Measurements from ENCODE around the gene S100A11. TPM values are rescaled to one million over a fixed set of nuclear protein-coding genes. Genes with fewer than 3 reads are reported as not detected.

Gene S100A11
- total and polyA plus RNA-seq, 4 donors, result 69.4 to 3,092 (median 1,654) TPM

DNA sequence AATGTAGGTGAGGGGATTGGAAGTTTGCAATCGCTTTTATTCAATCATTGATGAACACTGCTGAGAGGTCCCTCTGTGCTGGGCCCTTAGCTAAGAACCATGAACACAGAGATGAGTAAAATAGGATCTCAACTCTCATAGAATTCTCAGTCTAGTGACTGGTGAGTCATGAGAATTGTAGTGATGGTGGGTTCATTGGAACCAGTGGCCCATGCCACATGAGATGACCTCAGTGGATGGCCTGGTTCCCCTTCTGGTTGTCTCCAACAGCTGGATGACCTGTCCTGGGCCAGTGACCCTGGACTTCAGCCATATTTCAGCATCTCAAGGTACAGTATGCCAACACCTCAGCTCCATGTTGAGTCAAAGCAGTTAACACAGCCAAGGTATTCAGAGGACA, 21.9 kb downstream of the S100A11 start:
- no peaks in the 10 kb centered on the region for H3K36me3 ChIP-seq (ENCODE audit: control insufficient read depth in 4 of 4, insufficient read depth in 4 of 4, low read length in 4 of 4)
- ATAC-seq (ENCODE audit: insufficient read depth, low FRiP score), result no peak
- DNase-seq, result no peak
- no peak overlapping the region for H3K27ac ChIP-seq (ENCODE audit: low read depth in 1 of 2, low read length in 1 of 2)
- H3K4me1 ChIP-seq (ENCODE audit: control insufficient read depth in 5 of 5, insufficient read depth in 5 of 5, low read length in 5 of 5), result no peaks in the 10 kb centered on the region
- no peaks in the 10 kb centered on the region for H3K9me3 ChIP-seq (ENCODE audit: control insufficient read depth in 4 of 4, insufficient read depth in 3 of 4, low read length in 3 of 4)
- no peaks in the 10 kb centered on the region for H3K27me3 ChIP-seq (ENCODE audit: control insufficient read depth in 3 of 3, insufficient read depth in 3 of 3, low read length in 2 of 3)
- TF ChIP-seq, protein P1, sequence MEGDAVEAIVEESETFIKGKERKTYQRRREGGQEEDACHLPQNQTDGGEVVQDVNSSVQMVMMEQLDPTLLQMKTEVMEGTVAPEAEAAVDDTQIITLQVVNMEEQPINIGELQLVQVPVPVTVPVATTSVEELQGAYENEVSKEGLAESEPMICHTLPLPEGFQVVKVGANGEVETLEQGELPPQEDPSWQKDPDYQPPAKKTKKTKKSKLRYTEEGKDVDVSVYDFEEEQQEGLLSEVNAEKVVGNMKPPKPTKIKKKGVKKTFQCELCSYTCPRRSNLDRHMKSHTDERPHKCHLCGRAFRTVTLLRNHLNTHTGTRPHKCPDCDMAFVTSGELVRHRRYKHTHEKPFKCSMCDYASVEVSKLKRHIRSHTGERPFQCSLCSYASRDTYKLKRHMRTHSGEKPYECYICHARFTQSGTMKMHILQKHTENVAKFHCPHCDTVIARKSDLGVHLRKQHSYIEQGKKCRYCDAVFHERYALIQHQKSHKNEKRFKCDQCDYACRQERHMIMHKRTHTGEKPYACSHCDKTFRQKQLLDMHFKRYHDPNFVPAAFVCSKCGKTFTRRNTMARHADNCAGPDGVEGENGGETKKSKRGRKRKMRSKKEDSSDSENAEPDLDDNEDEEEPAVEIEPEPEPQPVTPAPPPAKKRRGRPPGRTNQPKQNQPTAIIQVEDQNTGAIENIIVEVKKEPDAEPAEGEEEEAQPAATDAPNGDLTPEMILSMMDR (IDR thresholded peaks at IDR 0.05; ENCODE audit: control extremely low read depth, extremely low read depth), result no peak
- 92 to 95% methylated on average over 1 of the region's 1 CpG for WGBS, 2 donors
- H3K4me3 ChIP-seq, result no peak overlapping the region
- H3K9ac ChIP-seq (ENCODE audit: insufficient read depth in 1 of 2, low read length in 2 of 2), result no peak overlapping the region

DNA sequence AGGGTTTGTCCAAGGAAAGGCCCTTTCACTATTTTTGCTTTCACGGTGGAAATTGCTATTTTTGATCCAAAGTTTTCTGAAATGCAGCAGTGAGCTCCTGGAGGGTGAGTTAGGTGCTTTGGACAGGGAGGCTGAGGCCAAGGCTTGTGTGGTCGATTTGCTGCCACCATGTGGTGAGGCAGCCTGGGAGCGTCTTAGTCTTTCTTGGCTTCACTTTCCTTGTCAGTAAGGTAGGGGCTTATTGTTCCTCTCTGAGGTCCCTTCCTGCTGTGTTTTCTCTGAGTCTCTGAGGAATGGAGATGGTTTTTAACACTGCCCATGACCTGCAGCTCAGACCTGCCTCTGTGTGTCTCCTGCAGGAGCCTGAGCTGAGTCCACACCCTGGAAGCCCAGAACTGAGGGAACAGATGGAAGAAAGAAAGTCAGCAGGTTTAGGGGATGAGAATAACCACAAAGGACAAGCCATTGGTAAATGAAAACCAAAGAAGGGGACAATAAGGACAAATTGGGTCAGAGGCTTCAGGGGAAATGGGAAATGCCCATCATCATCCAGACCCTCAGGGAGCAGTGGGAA, 23.1 kb downstream of the S100A11 start:
- Histone ChIP-seq H3K9ac (ENCODE audit: insufficient read depth in 1 of 2, low read length in 2 of 2) (no peak overlapping the region), H3K9me3 (ENCODE audit: control insufficient read depth in 4 of 4, insufficient read depth in 3 of 4, low read length in 3 of 4) (no peaks in the 10 kb centered on the region), H3K4me1 (ENCODE audit: control insufficient read depth in 5 of 5, insufficient read depth in 5 of 5, low read length in 5 of 5) (no peaks in the 10 kb centered on the region), H3K27ac (ENCODE audit: low read depth in 1 of 2, low read length in 1 of 2) (no peak overlapping the region), H3K4me3 (no peak overlapping the region), H3K27me3 (ENCODE audit: control insufficient read depth in 3 of 3, insufficient read depth in 3 of 3, low read length in 2 of 3) (no peaks in the 10 kb centered on the region), H3K36me3 (ENCODE audit: control insufficient read depth in 4 of 4, insufficient read depth in 4 of 4, low read length in 4 of 4) (no peaks in the 10 kb centered on the region)
- peak in 1 of 3 donors; percentile 38 for DNase-seq
- TF ChIP-seq, protein P1 (IDR thresholded peaks at IDR 0.05; ENCODE audit: control extremely low read depth, extremely low read depth), result no peak
- no peak for ATAC-seq (ENCODE audit: insufficient read depth, low FRiP score)
- 14 to 20% methylated on average over 3 of the region's 3 CpGs for WGBS, 2 donors

DNA sequence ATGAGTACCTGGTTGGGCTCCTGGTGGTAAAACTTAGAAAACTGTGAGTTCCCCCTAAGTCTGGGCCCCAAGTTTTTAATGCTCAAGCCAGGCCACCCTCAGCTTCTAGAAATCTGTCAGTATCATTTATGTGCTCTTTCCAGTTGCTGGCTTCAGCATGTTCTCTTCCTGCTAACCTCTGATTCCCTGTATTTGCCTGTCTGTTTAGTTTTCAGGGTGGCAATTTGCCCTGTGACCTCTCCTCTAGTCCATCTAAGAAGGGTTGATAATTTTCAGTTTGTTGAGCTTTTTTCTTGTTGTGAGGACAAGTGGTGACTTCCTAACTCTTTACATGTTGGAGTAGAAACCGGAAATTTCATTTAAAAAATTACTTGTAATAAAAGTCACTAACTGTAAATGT, 27.1 kb downstream of the S100A11 start:
- peaks cover 0 to 4% (median 0%) of the 10 kb centered on the region in 3 donors for H3K27me3 ChIP-seq (ENCODE audit: control insufficient read depth in 3 of 3, insufficient read depth in 3 of 3, low read length in 2 of 3)
- no peak overlapping the region for H3K9ac ChIP-seq (ENCODE audit: insufficient read depth in 1 of 2, low read length in 2 of 2)
- TF ChIP-seq, protein P1 (IDR thresholded peaks at IDR 0.05; ENCODE audit: control extremely low read depth, extremely low read depth), result no peak
- ATAC-seq (ENCODE audit: insufficient read depth, low FRiP score), result no peak
- no peaks in the 10 kb centered on the region for H3K4me1 ChIP-seq (ENCODE audit: control insufficient read depth in 5 of 5, insufficient read depth in 5 of 5, low read length in 5 of 5)
- H3K4me3 ChIP-seq, result no peak overlapping the region
- DNase-seq, result no peak
- no peak overlapping the region for H3K27ac ChIP-seq (ENCODE audit: low read depth in 1 of 2, low read length in 1 of 2)
- H3K36me3 ChIP-seq (ENCODE audit: control insufficient read depth in 4 of 4, insufficient read depth in 4 of 4, low read length in 4 of 4), result no peaks in the 10 kb centered on the region
- WGBS, 2 donors, result 91 to 97% methylated on average over 1 of the region's 1 CpG
- H3K9me3 ChIP-seq (ENCODE audit: control insufficient read depth in 4 of 4, insufficient read depth in 3 of 4, low read length in 3 of 4), result no peaks in the 10 kb centered on the region

DNA sequence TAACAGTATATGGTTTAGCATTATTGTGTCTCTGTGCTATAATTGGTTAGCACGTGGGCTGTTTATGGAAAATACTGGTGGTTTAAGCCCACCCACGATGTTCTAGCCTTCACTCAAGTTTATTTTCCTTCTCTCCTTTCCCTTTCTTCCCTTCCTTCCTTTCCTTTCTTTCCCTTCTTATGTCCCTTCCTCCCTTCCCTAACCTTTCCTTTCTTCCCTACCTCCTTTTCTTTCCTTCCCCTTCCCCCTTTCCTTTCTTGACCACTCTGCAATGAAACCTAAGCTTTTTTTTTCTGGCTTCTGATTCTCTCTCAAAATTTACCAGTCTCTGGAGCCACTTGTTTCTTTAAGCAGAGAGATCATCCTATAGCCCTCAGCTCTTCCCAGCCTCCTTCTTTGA, 29.8 kb downstream of the S100A11 start:
- H3K36me3 ChIP-seq (ENCODE audit: control insufficient read depth in 4 of 4, insufficient read depth in 4 of 4, low read length in 4 of 4), result no peaks in the 10 kb centered on the region
- H3K4me3 ChIP-seq, result no peak overlapping the region
- no peaks in the 10 kb centered on the region for H3K4me1 ChIP-seq (ENCODE audit: control insufficient read depth in 5 of 5, insufficient read depth in 5 of 5, low read length in 5 of 5)
- no peak overlapping the region for H3K9ac ChIP-seq (ENCODE audit: insufficient read depth in 1 of 2, low read length in 2 of 2)
- WGBS, 2 donors, result 49 to 50% methylated on average over 2 of the region's 2 CpGs
- no peaks in the 10 kb centered on the region for H3K9me3 ChIP-seq (ENCODE audit: control insufficient read depth in 4 of 4, insufficient read depth in 3 of 4, low read length in 3 of 4)
- TF ChIP-seq, protein P1 (IDR thresholded peaks at IDR 0.05; ENCODE audit: control extremely low read depth, extremely low read depth), result no peak
- DNase-seq (no peak), ATAC-seq (ENCODE audit: insufficient read depth, low FRiP score) (no peak)
- no peak overlapping the region for H3K27ac ChIP-seq (ENCODE audit: low read depth in 1 of 2, low read length in 1 of 2)
- peaks cover 0 to 9% (median 8%) of the 10 kb centered on the region in 3 donors for H3K27me3 ChIP-seq (ENCODE audit: control insufficient read depth in 3 of 3, insufficient read depth in 3 of 3, low read length in 2 of 3)

Data from lung (tissue), 12 donors.